ENCODE measurements around the gene PLD1. TPM values are rescaled to one million over a fixed set of nuclear protein-coding genes. Genes with fewer than 3 reads are reported as not detected.

The PLD1 gene
- total and polyA plus RNA-seq, 5 donors = 17.0 to 79.5 (median 53.9) TPM

DNA sequence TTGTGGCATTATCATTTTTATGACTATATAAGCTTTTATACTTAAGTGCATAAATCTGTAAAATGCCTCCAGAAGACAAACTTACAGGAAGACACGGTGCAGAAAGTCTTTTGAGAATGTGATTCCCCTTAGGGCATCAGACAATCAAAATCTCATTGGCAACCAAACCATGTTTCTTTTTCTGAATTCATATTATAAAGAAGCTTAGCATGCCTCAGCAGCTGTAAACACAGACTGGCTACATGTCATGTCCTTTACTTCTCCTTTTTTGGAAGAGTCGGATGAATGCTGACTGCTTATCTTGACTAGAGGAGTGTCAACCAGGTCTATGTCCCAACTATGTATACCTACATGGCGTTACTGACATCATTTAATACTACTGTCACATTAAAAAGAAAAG lies 150.1 kb downstream of the PLD1 start:
- intact Hi-C loops (cut with DNase I) = loop anchor here in 1 of 4 donors (10.0 kb wide), 1 partner anchor 115 kb away; no protein-coding TSS in a partner anchor
- no peaks in the 10 kb centered on the region for H3K27me3 ChIP-seq (ENCODE audit: control insufficient read depth, insufficient read depth)
- 59% methylated on average over 3 of the region's 3 CpGs for WGBS
- no peaks in the 10 kb centered on the region for H3K4me1 ChIP-seq (ENCODE audit: control insufficient read depth, insufficient read depth, low read length)
- H3K9me3 ChIP-seq (ENCODE audit: control insufficient read depth, low read length) = no peaks in the 10 kb centered on the region
- no peak overlapping the region for H3K4me3 ChIP-seq (ENCODE audit: low read length)
- no peak overlapping the region for H3K27ac ChIP-seq (ENCODE audit: low read length)
- no peak for ATAC-seq
- no peak for DNase-seq

DNA sequence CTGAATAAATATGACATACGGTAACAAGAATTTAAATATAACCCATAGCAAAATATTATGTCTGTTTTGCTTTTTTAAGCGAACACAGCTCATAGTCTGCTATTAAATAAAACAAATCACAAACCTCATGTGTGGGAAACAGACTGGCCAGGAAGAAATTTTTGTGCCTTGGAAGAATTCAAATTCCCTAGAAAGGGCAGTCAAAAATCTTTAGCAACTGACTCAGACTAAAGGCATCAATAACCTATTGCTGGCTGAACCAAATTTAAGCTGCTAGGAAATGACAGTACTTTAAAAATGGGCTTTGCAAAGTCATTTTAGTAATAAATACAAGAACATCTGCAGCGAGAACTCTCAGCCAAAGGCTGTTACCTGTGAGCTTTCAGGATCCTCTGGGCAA lies 151.4 kb downstream of the PLD1 start:
- peaks cover 2% of the 10 kb centered on the region for H3K4me1 ChIP-seq (ENCODE audit: control insufficient read depth, insufficient read depth, low read length)
- intact Hi-C loops (cut with DNase I) = loop anchor here in 1 of 4 donors (10.0 kb wide), 1 partner anchor 116 kb away; no protein-coding TSS in a partner anchor
- DNase-seq (no peak), ATAC-seq (no peak)
- no peak overlapping the region for H3K27ac ChIP-seq (ENCODE audit: low read length)
- WGBS = 95% methylated on average over 3 of the region's 3 CpGs
- no peaks in the 10 kb centered on the region for H3K9me3 ChIP-seq (ENCODE audit: control insufficient read depth, low read length)
- no peak overlapping the region for H3K4me3 ChIP-seq (ENCODE audit: low read length)
- H3K27me3 ChIP-seq (ENCODE audit: control insufficient read depth, insufficient read depth) = no peaks in the 10 kb centered on the region

DNA sequence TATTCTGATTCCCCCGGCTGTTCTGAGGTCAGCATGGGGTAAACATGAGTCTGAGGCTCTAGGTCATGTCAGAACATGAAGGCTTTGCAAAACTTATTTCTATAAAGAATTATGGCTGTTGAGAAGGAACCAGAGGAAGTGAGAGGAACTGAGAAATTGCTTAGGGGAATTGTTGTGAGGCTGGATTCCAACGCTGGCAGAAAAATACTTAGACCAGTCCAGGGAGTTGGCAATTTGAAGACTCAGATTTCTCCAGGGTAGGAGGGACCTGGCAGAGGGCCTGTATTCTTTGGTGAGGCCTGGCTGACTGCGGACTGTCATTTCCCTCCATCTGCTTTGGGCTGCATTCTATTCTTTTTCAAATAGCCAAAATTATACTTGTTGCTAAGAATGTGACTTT lies 155.5 kb downstream of the PLD1 start:
- intact Hi-C loops (cut with DNase I) = loop anchor here in 1 of 4 donors (10.0 kb wide), 1 partner anchor 120 kb away; no protein-coding TSS in a partner anchor
- no peak overlapping the region for H3K4me3 ChIP-seq (ENCODE audit: low read length)
- peak overlapping the region; percentile 72 for H3K27ac ChIP-seq (ENCODE audit: low read length)
- peaks cover 7% of the 10 kb centered on the region for H3K4me1 ChIP-seq (ENCODE audit: control insufficient read depth, insufficient read depth, low read length)
- ATAC-seq (peak; percentile 89 to 94), DNase-seq (peak; percentile 78 to 90 (median 81))
- WGBS = 4% methylated on average over 3 of the region's 3 CpGs
- H3K27me3 ChIP-seq (ENCODE audit: control insufficient read depth, insufficient read depth) = no peaks in the 10 kb centered on the region
- no peaks in the 10 kb centered on the region for H3K9me3 ChIP-seq (ENCODE audit: control insufficient read depth, low read length)

DNA sequence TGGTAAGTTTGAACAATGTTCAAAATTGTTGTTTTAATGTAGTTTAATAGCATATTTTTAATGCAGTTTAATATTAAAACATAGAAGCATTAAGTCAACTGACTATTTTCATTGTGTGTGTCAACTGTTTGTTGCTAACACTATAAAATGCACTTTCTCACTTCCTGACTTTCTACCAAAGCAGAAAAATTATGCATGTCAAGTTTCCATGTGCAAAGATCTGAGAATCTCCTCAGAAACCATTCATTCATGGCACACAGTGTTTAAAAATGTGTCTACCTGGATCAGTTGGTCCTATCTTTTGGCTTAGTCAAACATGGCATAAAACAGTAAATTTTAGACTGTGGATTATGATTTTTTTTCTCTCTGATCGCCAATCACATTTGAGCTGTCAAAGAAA lies 156.0 kb downstream of the PLD1 start:
- Histone ChIP-seq H3K4me1 (ENCODE audit: control insufficient read depth, insufficient read depth, low read length) (peaks cover 8% of the 10 kb centered on the region), H3K4me3 (ENCODE audit: low read length) (no peak overlapping the region), H3K27me3 (ENCODE audit: control insufficient read depth, insufficient read depth) (no peaks in the 10 kb centered on the region), H3K9me3 (ENCODE audit: control insufficient read depth, low read length) (no peaks in the 10 kb centered on the region), H3K27ac (ENCODE audit: low read length) (no peak overlapping the region)
- ATAC-seq (no peak), DNase-seq (no peak)
- WGBS = 52% methylated on average over 1 of the region's 1 CpG
- intact Hi-C loops (cut with DNase I) = loop anchor here in 1 of 4 donors (10.0 kb wide), 1 partner anchor 120 kb away; no protein-coding TSS in a partner anchor

DNA sequence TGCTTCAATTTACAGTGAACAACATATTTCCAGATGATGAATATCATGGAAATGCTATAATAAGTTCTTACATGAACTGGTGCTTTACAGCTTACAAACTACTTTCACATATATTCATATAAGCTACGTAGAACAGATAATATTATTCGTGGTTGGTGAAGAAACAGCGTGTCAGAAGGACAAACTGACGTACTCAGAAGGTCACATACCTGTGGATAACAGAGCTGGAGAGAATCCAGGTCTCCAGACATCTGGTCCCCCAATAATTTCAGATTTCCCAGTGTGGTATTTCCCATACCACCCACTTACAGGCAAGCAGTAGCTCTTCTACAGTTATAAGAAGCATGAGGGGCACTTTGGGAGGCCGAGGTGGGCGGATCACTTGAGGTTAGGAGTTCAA lies 156.6 kb downstream of the PLD1 start:
- no peaks in the 10 kb centered on the region for H3K9me3 ChIP-seq (ENCODE audit: control insufficient read depth, low read length)
- intact Hi-C loops (cut with DNase I) = loop anchor here in 1 of 4 donors (10.0 kb wide), 1 partner anchor 121 kb away; no protein-coding TSS in a partner anchor
- H3K4me3 ChIP-seq (ENCODE audit: low read length) = no peak overlapping the region
- no peak overlapping the region for H3K27ac ChIP-seq (ENCODE audit: low read length)
- peaks cover 9% of the 10 kb centered on the region for H3K4me1 ChIP-seq (ENCODE audit: control insufficient read depth, insufficient read depth, low read length)
- DNase-seq (no peak), ATAC-seq (no peak)
- 80% methylated on average over 6 of the region's 6 CpGs for WGBS
- H3K27me3 ChIP-seq (ENCODE audit: control insufficient read depth, insufficient read depth) = no peaks in the 10 kb centered on the region

DNA sequence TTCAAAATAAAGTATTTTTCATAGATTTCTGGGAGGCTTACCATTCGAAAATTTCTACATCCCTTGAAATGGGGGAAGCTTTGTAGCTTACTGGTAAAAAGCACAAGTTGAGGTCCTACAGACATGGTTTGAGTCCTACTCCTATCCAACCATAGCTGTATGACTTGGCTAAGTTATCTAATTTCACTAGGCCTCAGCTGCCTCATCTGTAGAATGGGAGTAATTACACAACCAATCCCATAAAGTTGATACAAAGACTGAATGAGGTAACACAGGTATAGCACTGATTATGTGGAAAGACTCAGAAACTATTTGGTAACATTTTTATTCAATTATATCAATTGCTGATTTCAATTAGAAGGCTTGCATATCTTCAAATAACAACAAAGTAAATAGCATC lies 157.4 kb downstream of the PLD1 start:
- H3K27ac ChIP-seq (ENCODE audit: low read length) = no peak overlapping the region
- ATAC-seq = no peak

DNA sequence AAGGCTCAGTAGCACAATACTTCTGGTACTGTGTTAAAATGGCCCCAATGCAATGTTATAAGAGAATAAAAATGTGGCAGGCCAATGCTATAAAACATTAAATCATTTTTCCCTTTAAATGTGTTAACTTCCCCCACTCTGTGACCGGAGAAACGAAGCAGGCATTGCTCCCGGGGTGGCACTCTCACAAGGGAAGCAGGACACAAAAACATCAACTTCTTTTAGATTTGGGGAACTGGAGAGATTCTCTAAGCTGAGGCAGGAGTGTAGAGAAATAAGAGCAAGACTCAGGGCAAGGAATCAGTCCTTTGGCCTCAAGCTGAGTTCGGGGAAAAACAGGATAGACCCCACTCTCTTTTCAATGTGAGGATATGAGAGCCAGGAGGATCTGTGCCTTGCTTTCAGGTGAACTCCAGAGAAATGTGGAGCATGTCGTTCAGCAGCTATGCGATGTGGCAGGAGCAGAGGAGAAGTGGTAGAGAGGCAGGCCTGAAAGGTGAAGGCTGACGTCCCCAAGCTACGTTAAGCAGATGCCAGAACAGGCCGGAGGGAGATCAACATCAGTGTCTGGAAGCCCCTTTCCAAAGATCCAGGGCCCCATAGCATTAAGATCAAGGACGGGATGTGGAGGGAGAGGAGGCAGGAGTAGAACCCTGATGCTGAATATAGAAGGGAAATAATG lies 160.2 kb downstream of the PLD1 start:
- H3K27me3 ChIP-seq (ENCODE audit: control insufficient read depth, insufficient read depth) = no peaks in the 10 kb centered on the region
- intact Hi-C loops (cut with DNase I) = loop anchor here (2.0 to 10.0 kb wide), 3 partner anchors 115 to 125 kb away; no protein-coding TSS in a partner anchor
- 76% methylated on average over 10 of the region's 10 CpGs for WGBS
- peaks cover 11% of the 10 kb centered on the region for H3K4me1 ChIP-seq (ENCODE audit: control insufficient read depth, insufficient read depth, low read length)
- DNase-seq = no peak
- peak overlapping the region; percentile 86 for H3K27ac ChIP-seq (ENCODE audit: low read length)
- no peak overlapping the region for H3K4me3 ChIP-seq (ENCODE audit: low read length)
- H3K9me3 ChIP-seq (ENCODE audit: control insufficient read depth, low read length) = no peaks in the 10 kb centered on the region
- no peak for ATAC-seq

More for the DNA sequence above, 157.4 kb downstream of the PLD1 start:
- Histone ChIP-seq H3K4me3 (ENCODE audit: low read length) (no peak overlapping the region), H3K4me1 (ENCODE audit: control insufficient read depth, insufficient read depth, low read length) (peaks cover 9% of the 10 kb centered on the region), H3K27me3 (ENCODE audit: control insufficient read depth, insufficient read depth) (no peaks in the 10 kb centered on the region), H3K9me3 (ENCODE audit: control insufficient read depth, low read length) (no peaks in the 10 kb centered on the region)
- DNase-seq = no peak
- 98% methylated on average over 1 of the region's 1 CpG for WGBS
- intact Hi-C loops (cut with DNase I) = loop anchor here in 1 of 4 donors (10.0 kb wide), 1 partner anchor 122 kb away; no protein-coding TSS in a partner anchor

DNA sequence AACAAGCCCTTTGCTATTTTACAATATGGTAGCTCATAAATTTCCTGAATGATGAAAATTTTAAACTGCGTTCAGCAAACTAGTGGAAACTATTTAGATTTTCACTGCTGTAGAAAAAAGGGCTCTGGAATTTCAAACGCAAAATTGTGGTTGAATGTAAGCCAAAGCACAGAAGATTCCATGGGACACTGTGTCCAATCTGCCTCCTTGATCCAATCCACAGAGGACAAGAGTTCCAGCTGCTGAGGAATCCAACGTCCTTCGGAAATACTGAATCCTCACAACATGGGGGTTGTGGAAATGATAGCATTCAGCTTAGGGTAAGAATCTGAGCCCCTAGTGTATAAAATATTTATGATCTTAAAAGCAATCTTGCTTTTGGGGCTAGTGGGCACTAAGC lies 161.0 kb downstream of the PLD1 start:
- intact Hi-C loops (cut with DNase I) = loop anchor here in 2 of 4 donors (10.0 kb wide), 2 partner anchors 116 to 126 kb away; no protein-coding TSS in a partner anchor
- Histone ChIP-seq H3K27ac (ENCODE audit: low read length) (peak overlapping the region; percentile 34), H3K4me1 (ENCODE audit: control insufficient read depth, insufficient read depth, low read length) (peaks cover 11% of the 10 kb centered on the region), H3K27me3 (ENCODE audit: control insufficient read depth, insufficient read depth) (no peaks in the 10 kb centered on the region), H3K4me3 (ENCODE audit: low read length) (no peak overlapping the region), H3K9me3 (ENCODE audit: control insufficient read depth, low read length) (no peaks in the 10 kb centered on the region)
- WGBS = 51% methylated on average over 4 of the region's 4 CpGs
- ATAC-seq = peak; percentile 22 to 36
- DNase-seq = no peak

DNA sequence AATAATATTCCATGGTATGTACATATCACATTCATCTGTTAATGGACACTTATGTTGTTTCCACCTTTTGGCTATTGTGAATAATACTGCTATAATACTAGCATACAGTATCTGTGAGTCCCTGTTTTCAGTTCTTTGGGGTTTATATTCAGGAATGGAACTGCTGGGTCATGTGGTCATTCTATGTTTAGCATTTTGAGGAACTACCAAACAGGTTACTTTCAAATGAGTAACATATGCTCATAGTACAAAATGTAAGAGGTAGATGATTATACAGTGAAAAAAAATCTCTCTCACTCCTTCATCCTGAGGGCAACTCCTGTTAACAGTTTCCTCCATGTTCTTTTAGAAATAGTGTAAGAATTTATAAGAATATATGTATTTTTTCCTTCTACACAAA lies 162.2 kb downstream of the PLD1 start:
- peaks cover 11% of the 10 kb centered on the region for H3K4me1 ChIP-seq (ENCODE audit: control insufficient read depth, insufficient read depth, low read length)
- intact Hi-C loops (cut with DNase I) = loop anchor here in 2 of 4 donors (10.0 kb wide), 2 partner anchors 117 to 127 kb away; no protein-coding TSS in a partner anchor

DNA sequence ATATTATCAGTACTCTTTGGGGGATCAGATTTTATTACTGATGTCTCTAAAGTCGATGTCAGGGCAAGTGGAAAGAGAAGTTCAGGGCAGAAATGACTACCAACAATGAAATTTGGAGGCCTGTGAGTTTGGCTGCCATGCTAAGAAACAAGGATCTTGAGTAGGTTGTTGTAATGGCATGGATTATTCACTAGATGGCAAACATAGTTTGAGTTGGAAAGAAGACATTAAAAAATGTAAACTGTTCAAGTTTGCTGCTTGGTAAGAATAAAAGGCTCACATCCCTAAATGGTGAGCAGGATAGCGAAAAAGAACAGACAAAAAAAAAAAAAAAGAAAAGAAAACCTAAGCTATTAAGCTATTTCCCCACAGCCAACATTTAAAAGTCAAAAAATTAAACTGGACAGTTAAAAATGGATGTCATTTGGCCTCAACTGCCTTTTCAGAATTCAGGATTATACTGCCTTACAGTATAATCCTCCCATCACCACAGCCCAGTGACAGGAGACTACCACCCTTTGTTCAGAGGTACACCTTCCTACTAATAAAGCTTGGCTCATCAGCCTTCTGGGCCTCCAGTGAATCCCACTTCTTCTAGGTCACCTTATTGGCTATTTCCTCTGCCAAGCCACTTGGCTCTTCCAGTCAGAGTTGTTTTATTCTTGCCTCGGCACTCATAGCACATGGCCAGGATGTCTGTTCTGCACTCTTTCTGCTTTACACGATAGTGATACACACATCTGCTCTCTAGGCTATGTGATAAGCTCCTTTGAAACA lies 163.7 kb downstream of the PLD1 start:
- 21% methylated on average over 4 of the region's 4 CpGs for WGBS
- H3K9me3 ChIP-seq (ENCODE audit: control insufficient read depth, low read length) = no peaks in the 10 kb centered on the region
- DNase-seq = no peak
- peak overlapping the region; percentile 67 for H3K27ac ChIP-seq (ENCODE audit: low read length)
- no peaks in the 10 kb centered on the region for H3K27me3 ChIP-seq (ENCODE audit: control insufficient read depth, insufficient read depth)
- ATAC-seq = peak; percentile 64 to 74
- no peak overlapping the region for H3K4me3 ChIP-seq (ENCODE audit: low read length)
- H3K4me1 ChIP-seq (ENCODE audit: control insufficient read depth, insufficient read depth, low read length) = peaks cover 10% of the 10 kb centered on the region
- intact Hi-C loops (cut with DNase I) = loop anchor here in 2 of 4 donors (10.0 kb wide), 2 partner anchors 118 to 128 kb away; no protein-coding TSS in a partner anchor

More for the DNA sequence above, 162.2 kb downstream of the PLD1 start:
- ATAC-seq (no peak), DNase-seq (no peak)
- Histone ChIP-seq H3K27ac (ENCODE audit: low read length) (no peak overlapping the region), H3K4me3 (ENCODE audit: low read length) (no peak overlapping the region), H3K27me3 (ENCODE audit: control insufficient read depth, insufficient read depth) (no peaks in the 10 kb centered on the region), H3K9me3 (ENCODE audit: control insufficient read depth, low read length) (no peaks in the 10 kb centered on the region)

DNA sequence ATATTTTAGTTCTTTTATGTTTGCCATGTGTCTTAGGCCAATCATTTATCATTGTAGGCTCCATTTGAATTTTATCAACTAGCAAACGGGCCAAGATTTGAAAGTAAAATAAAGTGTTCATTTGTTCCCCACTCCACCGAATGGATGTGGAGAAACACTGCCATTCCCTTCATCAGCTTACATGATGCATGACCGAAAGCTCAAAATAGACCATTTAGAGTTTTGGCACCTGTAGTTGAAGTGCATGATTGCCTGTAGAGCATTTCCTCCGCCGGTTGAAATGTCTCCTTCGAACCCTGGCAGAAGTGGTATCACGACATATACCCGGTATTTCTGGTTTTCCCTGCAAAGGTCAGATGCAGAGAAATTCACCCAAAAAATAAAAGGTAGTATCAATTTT lies 165.6 kb downstream of the PLD1 start:
- Histone ChIP-seq H3K4me1 (ENCODE audit: control insufficient read depth, insufficient read depth, low read length) (peaks cover 6% of the 10 kb centered on the region), H3K9me3 (ENCODE audit: control insufficient read depth, low read length) (no peaks in the 10 kb centered on the region), H3K27ac (ENCODE audit: low read length) (peak overlapping the region; percentile 77), H3K4me3 (ENCODE audit: low read length) (no peak overlapping the region), H3K27me3 (ENCODE audit: control insufficient read depth, insufficient read depth) (no peaks in the 10 kb centered on the region)
- DNase-seq (no peak), ATAC-seq (no peak)
- intact Hi-C loops (cut with DNase I) = loop anchor here in 2 of 4 donors (10.0 kb wide), 2 partner anchors 120 to 130 kb away; no protein-coding TSS in a partner anchor
- WGBS = 70% methylated on average over 8 of the region's 8 CpGs
